ENCODE data around the gene PAGR1. TPM values are rescaled to one million over a fixed set of nuclear protein-coding genes. Genes with fewer than 3 reads are reported as not detected.

PAGR1 gene
- total and polyA plus RNA-seq, 2 of the 8 experiments (the other 6 are each of a cell fraction or from before 2014, with no cell fraction given): 35.4 to 56.4 TPM

GRCh38 chr16:29813644-29814562, 2.0 kb upstream of the PAGR1 start:
- Histone ChIP-seq H3K23ac (ENCODE audit: insufficient read length) (no peak overlapping the region), H2AK5ac (ENCODE audit: low read depth, low read length) (peak overlapping the region; percentile 40; the same call in 1 of the 2 replicates), H4K91ac (replicated peaks; ENCODE audit: insufficient read length, low read length) (peak overlapping the region; percentile 79), H2AFZ (ENCODE audit: low read length) (no peak overlapping the region), H3K56ac (replicated peaks; ENCODE audit: insufficient read length, low read depth, low read length) (no peak overlapping the region), H3K4me2 (ENCODE audit: insufficient read depth in 1 of 2, low read depth in 2 of 2, low read length in 2 of 2) (peak overlapping the region; percentile 91 to 92), H4K8ac (ENCODE audit: extremely low read depth, insufficient read depth, low read length) (no peak overlapping the region), H3K27me3 (replicated peaks in 1 of 4; ENCODE audit: control insufficient read depth in 3 of 4, extremely low read depth in 1 of 4, insufficient read depth in 3 of 4, low read length in 3 of 4) (no peaks in the 10 kb centered on the region), H2BK120ac (replicated peaks; ENCODE audit: low read depth, low read length) (no peak overlapping the region), H2BK5ac (ENCODE audit: low read depth, low read length) (peak overlapping the region; percentile 89), H2BK12ac (ENCODE audit: low read depth, low read length) (peak overlapping the region; percentile 92; the same call in 1 of the 2 replicates), H3K36me3 (ENCODE audit: control insufficient read depth in 2 of 4, insufficient read depth in 4 of 4, low read length in 3 of 4) (peaks cover 7 to 26% (median 13%) of the 10 kb centered on the region in 4 experiments), H3K4me1 (replicated peaks in 1 of 4; ENCODE audit: control insufficient read depth in 3 of 4, insufficient read depth in 4 of 4, low read length in 3 of 4) (peaks cover 0 to 47% (median 36%) of the 10 kb centered on the region in 4 experiments; a peak in 6 of 7 replicates), H3K79me2 (ENCODE audit: control insufficient read depth in 1 of 2, insufficient read depth in 2 of 2, low read length in 2 of 2) (peaks cover 0 to 29% of the 10 kb centered on the region in 2 experiments; a peak in 2 of 4 replicates), H3K4me3 (ENCODE audit: extremely low read depth in 1 of 4, insufficient read depth in 2 of 4, low read depth in 3 of 4, low read length in 4 of 4) (peak overlapping the region; percentile 59 to 91 (median 83)), H3K23me2 (ENCODE audit: low read depth, low read length) (peaks cover 27% of the 10 kb centered on the region), H3K9me3 (ENCODE audit: insufficient read depth in 2 of 2, low read depth in 1 of 2, low read length in 1 of 2) (no peaks in the 10 kb centered on the region), H2BK15ac (ENCODE audit: low read length) (peak overlapping the region; percentile 82), H3K4ac (replicated peaks; ENCODE audit: insufficient read length, low read depth, low read length) (peak overlapping the region; percentile 92), H3K9ac (replicated peaks in 1 of 4; ENCODE audit: extremely low read depth in 1 of 4, low read depth in 3 of 4, low read length in 3 of 4) (peak overlapping the region in 3 of 4 experiments; percentile 2 to 23 (median 18); a peak in 3 of 7 replicates), H4K5ac (ENCODE audit: insufficient read length, low read depth, low read length) (no peak overlapping the region), H4K20me1 (replicated peaks in 1 of 2; ENCODE audit: control insufficient read depth in 1 of 2, insufficient read depth in 2 of 2, low read length in 2 of 2) (peaks cover 6 to 10% of the 10 kb centered on the region in 2 experiments), H3K14ac (ENCODE audit: insufficient read length) (no peak overlapping the region), H3K79me1 (ENCODE audit: low read depth, low read length) (no peaks in the 10 kb centered on the region; the same call in none of the 2 replicates), H3K27ac (ENCODE audit: low read depth, low read length) (0 out of 2 replicates have a peak overlapping the region, but pooled peaks have one; percentile 17), H2BK20ac (ENCODE audit: low read length) (no peak overlapping the region), H3K18ac (ENCODE audit: extremely low read depth, low read length) (peak overlapping the region; percentile 83)
- CTCF ChIA-PET (ENCODE audit: partially characterized antibody): interaction anchor here (0.7 to 17.5 kb wide), 8 partner anchors 24 to 241 kb away, joined by 3 to 212 read pairs (median 4); no protein-coding TSS in a partner anchor
- POLR2A ChIA-PET (ENCODE audit: partially characterized antibody): interaction anchor here (0.7 to 16.6 kb wide), 12 partner anchors 11 to 218 kb away, joined by 3 to 167 read pairs (median 4); partner anchors contain the start of genes CDIPT, HIRIP3 and TLCD3B
- FAIRE-seq (no peak), DNase-seq (ENCODE audit: low read depth in 1 of 2, low spot score in 2 of 2) (no peak)
- 56% methylated on average over 22 of the region's 24 CpGs; no CpG with 5 or more reads in 1 of the 2 experiments for WGBS, 2 experiments (ENCODE audit: extremely low coverage in 1 of 2, insufficient coverage in 1 of 2, insufficient read length in 1 of 2, insufficient replicate concordance in 2 of 2, low coverage in 1 of 2, low lambda C conversion rate in 2 of 2, missing lambda C conversion rate in 1 of 2)
- peak; percentile 53 for TF ChIP-seq E2F6 (IDR thresholded peaks at IDR 0.05)
- peak; percentile 18 for TF ChIP-seq SAP30 (IDR thresholded peaks at IDR 0.05; ENCODE audit: insufficient read depth, insufficient replicate concordance, low read length)
- TF ChIP-seq MAX (IDR thresholded peaks at IDR 0.05): peak; percentile 84
- 0 out of 4 replicates have a peak, but pooled peaks of 1 of the 2 experiments have one; percentile 16 for TF ChIP-seq SIN3A (conservative IDR thresholded peaks at IDR 0.05 in 1 of 2, IDR thresholded peaks at IDR 0.05 in 1 of 2; ENCODE audit: low read depth in 1 of 2, low read length in 2 of 2)
- TF ChIP-seq RFX5 (IDR thresholded peaks at IDR 0.05; ENCODE audit: borderline replicate concordance, low read depth, low read length): no peak
